AG08396 (cell line): Measurements from ENCODE around the gene GNG7.
A peak's percentile ranks its signal among the peaks of the same experiment; 100 is the strongest.
"Not testable (repeated sequence)": the region's sequence is repeated elsewhere in the genome, so short reads cannot be mapped to it uniquely, and the experiment has no call there.

ENCODE experiments used
- DNase-seq: peaks from one replicate; pipeline ENCODE4 v3.0.0; 2012; ENCODE audit warnings: low spot score, mixed read lengths

Gene GNG7

GRCh38 chr19:2726904-2727639 lies 24.6 kb upstream of the GNG7 start:
- peak; percentile 17 for DNase-seq

- peak; percentile 4 for DNase-seq
Measured at GRCh38 chr19:2726160-2726855, 23.8 kb upstream of the GNG7 start.

GRCh38 chr19:2724148-2724557 lies 21.7 kb upstream of the GNG7 start:
- peak; percentile 11 for DNase-seq

- DNase-seq = no peak
Measured at GRCh38 chr19:2723747-2724146, 21.3 kb upstream of the GNG7 start.

GRCh38 chr19:2723345-2723715 lies 20.8 kb upstream of the GNG7 start:
- no peak for DNase-seq

- DNase-seq = peak; percentile 95
Measured at GRCh38 chr19:2722541-2723344, 20.2 kb upstream of the GNG7 start.

GRCh38 chr19:2721570-2722540 lies 19.4 kb upstream of the GNG7 start:
- no peak for DNase-seq

- DNase-seq = peak; percentile 61
Measured at GRCh38 chr19:2720777-2721569, 18.5 kb upstream of the GNG7 start, which contains the start of gene DIRAS1. Gene DIRAS1 (minus strand): TSS chr19:2721372. CDS start chr19:2717806, 3,566 bp downstream.

GRCh38 chr19:2719920-2720776 lies 17.7 kb upstream of the GNG7 start:
- DNase-seq = peak; percentile 90

- DNase-seq = no peak
Measured at GRCh38 chr19:2719232-2719735, 16.8 kb upstream of the GNG7 start.

GRCh38 chr19:2717638-2718541 lies 15.4 kb upstream of the GNG7 start:
- no peak for DNase-seq

GRCh38 chr19:2716722-2717637 lies 14.5 kb upstream of the GNG7 start:
- DNase-seq = no peak

GRCh38 chr19:2716275-2716650 lies 13.8 kb upstream of the GNG7 start:
- no peak for DNase-seq

- DNase-seq = no peak
Measured at GRCh38 chr19:2715470-2716274, 13.2 kb upstream of the GNG7 start.

GRCh38 chr19:2714531-2715269 lies 12.2 kb upstream of the GNG7 start:
- no peak for DNase-seq

GRCh38 chr19:2714102-2714501 lies 11.6 kb upstream of the GNG7 start:
- DNase-seq = not testable (repeated sequence)
